ENCODE measurements around the gene DLG2.

The DLG2 gene

GRCh38 chr11:84780689-84781293 is 846.4 kb downstream of the DLG2 start:
- no peak for DNase-seq (ENCODE audit: low read depth in 2 of 2)

- DNase-seq (ENCODE audit: low read depth in 2 of 2), result no peak
These were observed 851.6 kb downstream of the DLG2 start for GRCh38 chr11:84775503-84775902.

GRCh38 chr11:84763931-84764330 is 863.2 kb downstream of the DLG2 start:
- no peak for DNase-seq (ENCODE audit: low read depth in 2 of 2)

GRCh38 chr11:84757711-84758110 is 869.4 kb downstream of the DLG2 start:
- no peak for DNase-seq (ENCODE audit: low read depth in 2 of 2)

- DNase-seq (ENCODE audit: low read depth in 2 of 2), result no peak
These were observed 875.8 kb downstream of the DLG2 start for GRCh38 chr11:84751371-84751770.

GRCh38 chr11:84747871-84748270 is 879.3 kb downstream of the DLG2 start:
- DNase-seq (ENCODE audit: low read depth in 2 of 2), result no peak

GRCh38 chr11:84740050-84740449 is 887.1 kb downstream of the DLG2 start:
- no peak for DNase-seq (ENCODE audit: low read depth in 2 of 2)

- no peak for DNase-seq (ENCODE audit: low read depth in 2 of 2)
These were observed 902.9 kb downstream of the DLG2 start for GRCh38 chr11:84724256-84724655.

GRCh38 chr11:84722583-84723108 is 904.5 kb downstream of the DLG2 start:
- DNase-seq (ENCODE audit: low read depth in 2 of 2), result no peak

- DNase-seq (ENCODE audit: low read depth in 2 of 2), result no peak
These were observed 905.6 kb downstream of the DLG2 start for GRCh38 chr11:84721561-84721961.

- DNase-seq (ENCODE audit: low read depth in 2 of 2), result no peak
These were observed 906.3 kb downstream of the DLG2 start for GRCh38 chr11:84720706-84721402.

- no peak for DNase-seq (ENCODE audit: low read depth in 2 of 2)
These were observed 907.1 kb downstream of the DLG2 start for GRCh38 chr11:84719935-84720577.

- peak in 1 of 2 donors; percentile 7 for DNase-seq (ENCODE audit: low read depth in 2 of 2)
These were observed 912.8 kb downstream of the DLG2 start for GRCh38 chr11:84714316-84714780.

GRCh38 chr11:84691830-84692229 is 935.3 kb downstream of the DLG2 start:
- no peak for DNase-seq (ENCODE audit: low read depth in 2 of 2)

- no peak for DNase-seq (ENCODE audit: low read depth in 2 of 2)
These were observed 939.7 kb downstream of the DLG2 start for GRCh38 chr11:84687433-84687832.

- no peak for DNase-seq (ENCODE audit: low read depth in 2 of 2)
These were observed 940.4 kb downstream of the DLG2 start for GRCh38 chr11:84686716-84687115.

- no peak for DNase-seq (ENCODE audit: low read depth in 2 of 2)
These were observed 941.2 kb downstream of the DLG2 start for GRCh38 chr11:84685976-84686375.

GRCh38 chr11:84685149-84685548 is 942.0 kb downstream of the DLG2 start:
- no peak for DNase-seq (ENCODE audit: low read depth in 2 of 2)

- DNase-seq (ENCODE audit: low read depth in 2 of 2), result no peak
These were observed 945.7 kb downstream of the DLG2 start for GRCh38 chr11:84681456-84681855.

- no peak for DNase-seq (ENCODE audit: low read depth in 2 of 2)
These were observed 951.6 kb downstream of the DLG2 start for GRCh38 chr11:84675396-84676025.

- no peak for DNase-seq (ENCODE audit: low read depth in 2 of 2)
These were observed 953.4 kb downstream of the DLG2 start for GRCh38 chr11:84673753-84674152.

- DNase-seq (ENCODE audit: low read depth in 2 of 2), result no peak
These were observed 955.7 kb downstream of the DLG2 start for GRCh38 chr11:84671325-84671999.
